CD4-positive, CD25-positive, alpha-beta regulatory T cell (primary cell): ENCODE measurements around the gene EIF1AX. TPM values are rescaled to one million over a fixed set of nuclear protein-coding genes. Genes with fewer than 3 reads are reported as not detected.
"Not testable (repeated sequence)": the region's sequence is repeated elsewhere in the genome, so short reads cannot be mapped to it uniquely, and the experiment has no call there.

Experiments used
- ATAC-seq, 2 donors: fragments of 150-1000 bp; cut with Tn5 transposase; one replicate each; pipeline ENCODE4 v1.10.0; 2021; ENCODE audit warnings: low read depth in 2 of 2, moderate number of reproducible peaks in 2 of 2, moderate library complexity in 1 of 2
- DNase-seq, 3 donors: peaks; one replicate each; pipeline versions ENCODE4 v3.0.0 to v3.0.0-alpha.2; 2012 to 2022; ENCODE audit warnings: mixed read lengths in 1 of 3
- H3K27ac ChIP-seq: one replicate; pipeline ENCODE4 v1.7.0; 2013; ENCODE audit warnings: mild to moderate bottlenecking, low read length; ENCODE audit not compliant: insufficient read depth, poor library complexity, severe bottlenecking
- H3K27me3 ChIP-seq: one replicate; pipeline ENCODE4 v1.7.0; 2013; ENCODE audit warnings: low read length; ENCODE audit not compliant: control insufficient read depth, insufficient read depth
- H3K36me3 ChIP-seq: one replicate; pipeline ENCODE4 v1.7.0; 2013; ENCODE audit warnings: mild to moderate bottlenecking, low read length, moderate library complexity; ENCODE audit not compliant: control insufficient read depth, insufficient read depth
- H3K4me1 ChIP-seq: 2 replicates; pipeline ENCODE4 v1.7.0; 2013; ENCODE audit warnings: mild to moderate bottlenecking, low read length; ENCODE audit not compliant: insufficient read depth, control insufficient read depth, poor library complexity, severe bottlenecking
- H3K4me3 ChIP-seq: one replicate; pipeline ENCODE4 v1.7.0; 2013; ENCODE audit warnings: low read depth, mild to moderate bottlenecking, low read length, moderate library complexity
- H3K9me3 ChIP-seq, 2 experiments: 1 replicate in 1 of 2; 2 replicates in 1 of 2; pipeline ENCODE4 v1.7.0; 2013; ENCODE audit warnings: low read length in 2 of 2, mild to moderate bottlenecking in 1 of 2, moderate library complexity in 1 of 2; ENCODE audit not compliant: control insufficient read depth in 2 of 2
- H3K27ac Mint-ChIP-seq, 3 donors: one replicate each; pipeline ENCODE4 v1.8.0; 2020 to 2022; ENCODE audit warnings: mild to moderate bottlenecking in 3 of 3, mixed read lengths in 3 of 3, moderate library complexity in 2 of 3
- H3K27me3 Mint-ChIP-seq: one replicate; pipeline ENCODE4 v1.8.0; 2022; ENCODE audit warnings: mild to moderate bottlenecking, mixed read lengths
- H3K36me3 Mint-ChIP-seq: one replicate; pipeline ENCODE4 v1.8.0; 2020; ENCODE audit warnings: mixed read lengths
- H3K4me1 Mint-ChIP-seq, 4 donors: one replicate each; pipeline ENCODE4 v1.8.0; 2020 to 2022; ENCODE audit warnings: mixed read lengths in 4 of 4, mild to moderate bottlenecking in 1 of 4
- H3K4me3 Mint-ChIP-seq, 4 donors: one replicate each; pipeline ENCODE4 v1.8.0; 2020 to 2022; ENCODE audit warnings: mild to moderate bottlenecking in 4 of 4, mixed read lengths in 4 of 4, moderate library complexity in 3 of 4
- H3K9me3 Mint-ChIP-seq, 7 donors: one replicate each; pipeline ENCODE4 v1.8.0; 2020 to 2022; ENCODE audit warnings: mixed read lengths in 7 of 7, mild to moderate bottlenecking in 3 of 7, moderate library complexity in 2 of 7
- polyA plus RNA-seq, 4 donors: library from polyadenylated mRNA; unstranded; fragments of 300-500 nt; fragmentation: Illumina TruSeq; gene quantifications; one replicate each; pipeline ENCODE4 v1.2.3, GENCODE V29; 2021
- total RNA-seq: library from RNA; stranded (reverse); gene quantifications from one replicate; pipeline ENCODE4 v1.2.3, GENCODE V29; 2022

EIF1AX gene
- total and polyA plus RNA-seq, 5 donors from 2014 or later: 40.9 to 81.1 (median 74.7) TPM

DNA sequence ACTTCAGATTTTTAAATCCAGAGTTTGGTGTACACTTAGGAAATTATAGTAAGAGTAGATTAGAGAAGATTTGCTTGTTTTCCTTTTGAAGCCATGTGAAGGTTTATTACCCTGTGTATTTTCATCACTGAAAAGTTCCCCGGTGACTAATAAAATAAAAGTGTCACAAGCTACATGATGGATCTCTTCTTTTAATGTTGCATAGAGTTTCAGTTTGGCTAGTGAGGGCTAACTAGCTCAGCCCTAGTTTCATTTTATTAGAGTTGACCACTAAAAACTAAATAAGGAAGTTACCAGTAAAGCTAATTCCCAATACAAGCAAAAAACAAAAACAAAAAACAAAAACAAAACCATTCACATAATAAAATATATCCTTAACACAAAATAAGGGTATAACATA lies 14.8 kb downstream of the EIF1AX start:
- not testable (repeated sequence) for DNase-seq, H3K9me3 ChIP-seq, H3K27ac Mint-ChIP-seq, H3K4me3 ChIP-seq, H3K4me1 ChIP-seq, H3K27me3 Mint-ChIP-seq, ATAC-seq, H3K4me3 Mint-ChIP-seq, H3K27me3 ChIP-seq, H3K27ac ChIP-seq, H3K9me3 Mint-ChIP-seq, H3K4me1 Mint-ChIP-seq
- H3K36me3 Mint-ChIP-seq: peaks cover 18% of the 10 kb centered on the region
- peaks cover 33% of the 10 kb centered on the region for H3K36me3 ChIP-seq

- Histone ChIP-seq H3K27me3 (no peaks in the 10 kb centered on the region), H3K36me3 (peaks cover 20% of the 10 kb centered on the region), H3K4me3 (no peak overlapping the region), H3K9me3 (no peaks in the 10 kb centered on the region), H3K4me1 (no peaks in the 10 kb centered on the region), H3K27ac (no peak overlapping the region)
- H3K9me3 Mint-ChIP-seq: no peaks in the 10 kb centered on the region
- DNase-seq (no peak), ATAC-seq (no peak)
- peak overlapping the region in 1 of 3 donors; percentile 29 for H3K27ac Mint-ChIP-seq
- peaks cover 14% of the 10 kb centered on the region for H3K36me3 Mint-ChIP-seq
- H3K4me3 Mint-ChIP-seq: no peak overlapping the region
- H3K27me3 Mint-ChIP-seq: no peaks in the 10 kb centered on the region
- peaks cover 0 to 4% (median 0%) of the 10 kb centered on the region in 4 donors for H3K4me1 Mint-ChIP-seq
Observed at GRCh38 chrX:20124964-20125363, 16.7 kb downstream of the EIF1AX start.

DNA sequence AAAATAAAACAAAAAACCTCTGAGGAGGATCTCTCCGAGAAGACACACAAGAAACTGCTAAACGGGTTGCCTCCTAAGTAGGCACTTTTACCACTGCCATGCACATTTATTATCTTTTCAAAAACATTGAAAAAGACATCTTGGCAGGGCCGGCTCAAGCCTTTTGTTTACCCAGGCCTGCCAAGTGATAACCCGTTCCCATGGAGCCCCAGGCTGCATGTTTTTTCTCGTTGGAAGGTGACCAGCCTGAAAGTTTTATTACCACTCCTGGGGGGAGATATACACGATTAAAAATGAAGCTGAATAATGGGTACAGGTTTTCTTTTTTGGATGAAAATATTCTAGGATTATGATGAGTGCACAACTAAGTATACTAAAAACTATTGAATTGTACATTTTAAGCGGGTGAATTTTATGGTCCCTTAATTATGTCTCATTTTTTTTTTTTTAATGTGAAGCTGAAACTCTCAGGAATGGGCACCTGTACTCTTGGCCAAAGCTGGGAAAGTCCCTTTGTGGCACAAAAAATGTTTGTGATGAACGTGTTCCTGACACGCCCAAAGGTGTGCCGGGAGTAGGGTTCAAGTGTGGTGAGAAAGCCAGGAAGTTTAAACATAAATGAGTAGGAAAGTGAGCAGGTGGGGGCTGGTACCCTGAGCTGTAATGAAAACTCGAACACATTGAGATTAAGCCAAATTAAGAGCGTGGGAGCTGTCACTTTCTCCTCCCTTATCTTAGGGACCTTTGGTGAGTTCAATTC lies 23.4 kb downstream of the EIF1AX start:
- Histone ChIP-seq H3K4me1 (peaks cover 4% of the 10 kb centered on the region), H3K4me3 (no peak overlapping the region), H3K27me3 (peaks cover 6% of the 10 kb centered on the region), H3K36me3 (no peaks in the 10 kb centered on the region), H3K9me3 (no peaks in the 10 kb centered on the region), H3K27ac (no peak overlapping the region)
- ATAC-seq: no peak
- Mint-ChIP-seq H3K27ac (no peak overlapping the region), H3K27me3 (peaks cover 8% of the 10 kb centered on the region), H3K36me3 (no peaks in the 10 kb centered on the region), H3K4me1 (peaks cover 0 to 5% (median 2%) of the 10 kb centered on the region in 4 donors), H3K4me3 (no peak overlapping the region), H3K9me3 (no peaks in the 10 kb centered on the region)
- no peak for DNase-seq

GRCh38 chrX:20116577-20117240 lies 24.9 kb downstream of the EIF1AX start, which contains the start of gene MAP7D2:
Gene MAP7D2, minus strand, starts transcription at chrX:20116907. Its CDS starts 28 bp downstream, at chrX:20116879.
- Histone ChIP-seq H3K4me1 (peaks cover 4% of the 10 kb centered on the region), H3K27me3 (peaks cover 6% of the 10 kb centered on the region), H3K9me3 (no peaks in the 10 kb centered on the region), H3K4me3 (no peak within 1 kb of the TSS), H3K36me3 (no peaks in the 10 kb centered on the region), H3K27ac (no peak within 1 kb of the TSS)
- peaks cover 8% of the 10 kb centered on the region for H3K27me3 Mint-ChIP-seq
- H3K9me3 Mint-ChIP-seq: no peaks in the 10 kb centered on the region
- peak in 1 of 3 donors; percentile 11 for DNase-seq
- H3K27ac Mint-ChIP-seq: peak within 1 kb of the TSS in 1 of 3 donors; percentile 47
- ATAC-seq: no peak
- peak within 1 kb of the TSS in 1 of 4 donors; percentile 38 for H3K4me3 Mint-ChIP-seq
- H3K4me1 Mint-ChIP-seq: peaks cover 0 to 5% (median 0%) of the 10 kb centered on the region in 4 donors
- H3K36me3 Mint-ChIP-seq: no peaks in the 10 kb centered on the region

GRCh38 chrX:20116087-20116576 lies 25.5 kb downstream of the EIF1AX start:
- Histone ChIP-seq H3K36me3 (no peaks in the 10 kb centered on the region), H3K4me1 (peaks cover 4% of the 10 kb centered on the region), H3K27me3 (peaks cover 6% of the 10 kb centered on the region), H3K27ac (no peak overlapping the region), H3K4me3 (no peak overlapping the region), H3K9me3 (no peaks in the 10 kb centered on the region)
- DNase-seq: no peak
- Mint-ChIP-seq H3K4me1 (peaks cover 0 to 5% (median 0%) of the 10 kb centered on the region in 4 donors), H3K4me3 (peak overlapping the region in 1 of 4 donors; percentile 38), H3K27me3 (peaks cover 8% of the 10 kb centered on the region), H3K36me3 (no peaks in the 10 kb centered on the region), H3K27ac (peak overlapping the region in 1 of 3 donors; percentile 47), H3K9me3 (no peaks in the 10 kb centered on the region)
- ATAC-seq: no peak

DNA sequence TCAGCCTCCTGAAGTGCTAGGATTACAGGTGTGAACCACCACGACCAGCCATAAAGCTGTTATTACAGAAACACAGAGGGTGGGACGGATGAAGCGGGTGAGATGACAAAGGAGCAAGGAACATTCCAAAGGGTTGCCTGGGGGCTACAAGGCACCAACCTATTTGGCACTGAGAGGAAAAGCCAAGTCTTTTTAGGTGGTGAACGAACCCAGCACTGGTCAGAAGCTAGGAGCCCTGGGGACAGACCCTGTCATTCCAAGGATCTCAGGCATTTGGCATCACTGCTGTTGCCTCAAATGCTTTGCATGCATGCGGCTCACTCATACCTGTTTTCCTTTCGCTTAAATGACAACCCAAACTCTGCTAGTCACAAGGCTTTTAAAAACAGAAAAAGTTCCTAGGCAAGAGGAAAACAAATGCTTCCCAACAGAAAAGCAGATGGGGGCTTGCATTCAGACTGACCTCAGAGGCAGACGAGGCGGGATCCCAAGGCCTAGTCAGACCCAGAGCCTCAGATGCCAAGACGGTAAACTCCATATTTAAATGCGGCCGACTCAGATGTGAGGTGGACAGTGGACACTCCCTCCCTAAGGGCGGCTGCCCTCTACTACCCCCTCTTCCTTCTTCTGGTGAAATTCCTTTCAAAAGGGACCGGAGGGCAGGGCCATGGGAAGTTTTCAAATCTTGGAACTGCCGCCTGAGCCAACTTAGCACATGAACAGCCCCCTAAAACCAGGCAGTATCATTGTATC lies 29.4 kb downstream of the EIF1AX start:
- no peaks in the 10 kb centered on the region for H3K9me3 Mint-ChIP-seq
- H3K4me3 ChIP-seq: no peak overlapping the region
- H3K36me3 Mint-ChIP-seq: no peaks in the 10 kb centered on the region
- H3K4me1 ChIP-seq: peaks cover 4% of the 10 kb centered on the region
- H3K27ac ChIP-seq: no peak overlapping the region
- peaks cover 6% of the 10 kb centered on the region for H3K27me3 ChIP-seq
- no peaks in the 10 kb centered on the region for H3K9me3 ChIP-seq
- H3K27ac Mint-ChIP-seq: no peak overlapping the region
- H3K36me3 ChIP-seq: no peaks in the 10 kb centered on the region
- no peak for DNase-seq
- ATAC-seq: no peak
- no peak overlapping the region for H3K4me3 Mint-ChIP-seq
- no peaks in the 10 kb centered on the region for H3K4me1 Mint-ChIP-seq
- peaks cover 8% of the 10 kb centered on the region for H3K27me3 Mint-ChIP-seq

- ATAC-seq: no peak
- Histone ChIP-seq H3K36me3 (no peaks in the 10 kb centered on the region), H3K9me3 (no peaks in the 10 kb centered on the region), H3K4me1 (peaks cover under 1% of the 10 kb centered on the region), H3K27me3 (peaks cover 6% of the 10 kb centered on the region), H3K4me3 (no peak overlapping the region), H3K27ac (no peak overlapping the region)
- Mint-ChIP-seq H3K36me3 (no peaks in the 10 kb centered on the region), H3K27me3 (peaks cover 9% of the 10 kb centered on the region), H3K4me3 (no peak overlapping the region), H3K27ac (no peak overlapping the region), H3K4me1 (no peaks in the 10 kb centered on the region), H3K9me3 (no peaks in the 10 kb centered on the region)
- DNase-seq: no peak
Observed at GRCh38 chrX:20111271-20111670, 30.4 kb downstream of the EIF1AX start.
